Astrocyte of the cerebellum (primary cell): Measurements from ENCODE around the gene ELMO3.

Experiments
- DNase-seq: peaks from one replicate; pipeline ENCODE4 v3.0.0-alpha.2; 2011; ENCODE audit warnings: low read depth
- H3K4me3 ChIP-seq: 2 replicates; pipeline ENCODE4 v1.5.1; 2011; ENCODE audit warnings: mild to moderate bottlenecking, low read depth, low read length, moderate library complexity
- CTCF ChIP-seq: IDR thresholded peaks from 2 replicates; pipeline ENCODE4 v1.5.1; 2012; ENCODE audit warnings: low read length, low read depth, moderate library complexity, mild to moderate bottlenecking; ENCODE audit errors: missing control alignments
- in situ Hi-C: cut with HindIII; loops from 2 replicates; pipeline ENCODE4 v1.10.0; 2017; ENCODE audit warnings: low sequenced_read_pairs

ELMO3 gene

GRCh38 chr16:67228034-67228785 is 29.3 kb downstream of the ELMO3 start:
- in situ Hi-C loops, result no loop called here
- H3K4me3 ChIP-seq, result peak overlapping the region; percentile 100
- DNase-seq, result no peak
- TF ChIP-seq CTCF, result no peak

- no peak for TF ChIP-seq CTCF
- no peak for DNase-seq
- in situ Hi-C loops, result no loop called here
- H3K4me3 ChIP-seq, result no peak overlapping the region
These were observed 30.0 kb downstream of the ELMO3 start for GRCh38 chr16:67228905-67229304.

- no peak for TF ChIP-seq CTCF
- DNase-seq, result no peak
- H3K4me3 ChIP-seq, result no peak overlapping the region
- in situ Hi-C loops, result no loop called here
These were observed 31.2 kb downstream of the ELMO3 start for GRCh38 chr16:67229906-67230808.

- in situ Hi-C loops, result no loop called here
- no peak for DNase-seq
- H3K4me3 ChIP-seq, result no peak overlapping the region
- no peak for TF ChIP-seq CTCF
These were observed 32.1 kb downstream of the ELMO3 start for GRCh38 chr16:67230809-67231660.

GRCh38 chr16:67233596-67233995 is 34.7 kb downstream of the ELMO3 start:
- no peak for TF ChIP-seq CTCF
- in situ Hi-C loops, result no loop called here
- H3K4me3 ChIP-seq, result no peak overlapping the region
- no peak for DNase-seq

GRCh38 chr16:67234180-67234597 is 35.3 kb downstream of the ELMO3 start:
- TF ChIP-seq CTCF, result no peak
- in situ Hi-C loops, result no loop called here
- DNase-seq, result no peak
- no peak overlapping the region for H3K4me3 ChIP-seq
